T-helper 1 cell treated with Interleukin-12 subunit alpha and Interleukin-12 subunit beta and Interleukin-4 antibody, amounts not matched to agents 30 μg/mL and 1 μg/mL, for 36 hours (primary cell): ENCODE results near the gene ATP5ME.

Experiments used
- H3K27ac Mint-ChIP-seq: one replicate; pipeline ENCODE4 v1.8.0; 2021; ENCODE audit warnings: mild to moderate bottlenecking, mixed read lengths
- H3K27me3 Mint-ChIP-seq: one replicate; pipeline ENCODE4 v1.8.0; 2021; ENCODE audit warnings: low read depth, mixed read lengths
- H3K36me3 Mint-ChIP-seq: one replicate; pipeline ENCODE4 v1.8.0; 2021; ENCODE audit warnings: low read depth, mixed read lengths
- H3K4me1 Mint-ChIP-seq: one replicate; pipeline ENCODE4 v1.8.0; 2021; ENCODE audit warnings: low read depth, mixed read lengths
- H3K4me3 Mint-ChIP-seq: one replicate; pipeline ENCODE4 v1.8.0; 2021; ENCODE audit warnings: mild to moderate bottlenecking, moderate library complexity, mixed read lengths
- H3K9me3 Mint-ChIP-seq: one replicate; pipeline ENCODE4 v1.8.0; 2021; ENCODE audit warnings: mixed read lengths

Gene ATP5ME

DNA sequence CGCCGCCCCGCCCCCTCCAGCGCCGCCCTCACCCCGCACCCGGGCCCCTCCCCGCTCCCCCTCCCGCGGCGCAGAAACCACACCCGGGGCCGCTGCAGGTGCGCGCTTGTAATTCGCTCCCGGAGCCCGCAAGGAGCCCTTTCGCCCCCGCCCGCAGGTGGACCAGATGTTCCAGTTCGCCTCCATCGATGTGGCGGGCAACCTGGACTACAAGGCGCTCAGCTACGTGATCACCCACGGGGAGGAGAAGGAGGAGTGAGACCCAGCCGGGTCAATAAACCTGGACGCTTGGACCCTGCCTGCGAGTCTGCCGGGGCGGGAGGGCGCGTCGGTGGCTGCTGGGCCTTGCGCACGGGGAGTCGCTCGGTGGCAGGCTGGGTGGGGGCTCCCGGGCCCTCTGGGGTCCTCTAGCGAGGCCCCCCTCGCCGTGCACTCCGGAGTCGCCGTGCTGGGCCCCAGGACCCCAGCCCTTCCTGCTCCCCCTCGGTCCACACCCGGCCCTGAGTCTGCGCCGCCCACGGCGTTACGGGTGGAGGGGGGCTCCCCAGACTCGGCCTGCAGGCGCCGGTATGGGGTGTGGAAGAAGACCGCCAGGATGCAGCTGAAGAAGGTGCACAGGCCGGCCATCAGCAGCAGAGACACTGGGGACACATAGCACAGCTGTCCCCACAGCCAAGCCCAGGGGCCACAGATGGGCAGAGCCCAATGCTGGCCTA, 7.8 kb upstream of the ATP5ME start:
- no peaks in the 10 kb centered on the region for H3K27me3 Mint-ChIP-seq
- no peaks in the 10 kb centered on the region for H3K36me3 Mint-ChIP-seq
- H3K9me3 Mint-ChIP-seq: no peaks in the 10 kb centered on the region
- no peak overlapping the region for H3K27ac Mint-ChIP-seq
- peaks cover 3% of the 10 kb centered on the region for H3K4me1 Mint-ChIP-seq
- no peak overlapping the region for H3K4me3 Mint-ChIP-seq

DNA sequence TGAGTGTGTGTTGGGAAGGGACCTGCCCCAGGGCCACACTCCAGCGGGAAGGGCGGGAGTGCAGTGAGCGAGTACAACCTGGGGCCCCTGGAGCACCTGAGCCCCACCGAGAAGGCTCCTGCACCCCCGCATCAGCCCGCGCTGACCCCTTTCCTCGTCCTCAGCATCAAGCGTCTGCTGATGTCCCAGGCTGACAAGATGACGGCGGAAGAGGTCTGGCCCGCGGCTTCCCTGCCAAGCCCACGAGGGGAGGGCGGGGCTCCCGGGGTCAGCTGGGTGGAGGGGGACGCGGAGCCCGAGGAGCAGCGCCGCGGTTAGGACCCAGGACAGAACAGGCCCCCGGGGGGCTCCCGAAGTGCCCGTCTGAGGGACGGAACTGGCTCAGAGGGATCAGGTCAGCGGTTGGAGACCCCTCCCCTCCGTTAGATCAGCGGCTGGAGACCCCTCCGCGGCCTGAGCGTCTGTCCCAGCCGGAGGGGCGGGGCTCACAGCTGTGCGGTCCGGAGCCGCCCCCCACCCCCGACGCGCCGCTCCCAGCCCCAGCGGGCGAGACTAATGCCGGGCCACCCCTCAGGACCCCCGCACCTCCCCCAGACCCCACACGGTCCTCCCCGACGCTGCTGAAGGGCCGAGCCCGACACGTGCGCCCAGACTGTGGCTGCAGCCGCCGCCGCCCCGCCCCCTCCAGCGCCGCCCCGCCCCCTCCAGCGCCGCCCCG, 7.0 kb upstream of the ATP5ME start:
- H3K27ac Mint-ChIP-seq: no peak overlapping the region
- no peaks in the 10 kb centered on the region for H3K9me3 Mint-ChIP-seq
- H3K36me3 Mint-ChIP-seq: no peaks in the 10 kb centered on the region
- peaks cover 3% of the 10 kb centered on the region for H3K4me1 Mint-ChIP-seq
- peak overlapping the region; percentile 28 for H3K4me3 Mint-ChIP-seq
- no peaks in the 10 kb centered on the region for H3K27me3 Mint-ChIP-seq

DNA sequence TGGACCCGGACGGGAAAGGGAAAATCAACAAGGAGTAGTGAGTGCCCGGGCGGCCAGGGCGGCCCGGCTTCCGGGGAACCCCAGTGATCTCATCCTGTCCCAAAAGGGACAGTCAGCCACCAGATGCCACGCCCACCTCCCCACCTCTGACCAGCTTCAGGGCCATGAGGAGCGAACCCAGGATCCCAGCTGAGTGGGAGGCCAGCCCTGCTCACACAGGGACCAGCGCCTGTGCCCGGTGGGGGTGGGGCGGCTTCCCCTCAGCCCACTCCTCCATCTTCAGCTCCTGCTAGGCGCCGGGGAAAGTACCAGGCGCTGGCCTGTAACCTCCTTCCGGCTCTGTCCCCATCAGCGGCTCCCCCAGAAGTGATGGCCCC, 6.5 kb upstream of the ATP5ME start:
- no peaks in the 10 kb centered on the region for H3K9me3 Mint-ChIP-seq
- H3K4me1 Mint-ChIP-seq: peaks cover 3% of the 10 kb centered on the region
- no peaks in the 10 kb centered on the region for H3K27me3 Mint-ChIP-seq
- H3K27ac Mint-ChIP-seq: no peak overlapping the region
- H3K36me3 Mint-ChIP-seq: no peaks in the 10 kb centered on the region
- peak overlapping the region; percentile 28 for H3K4me3 Mint-ChIP-seq

DNA sequence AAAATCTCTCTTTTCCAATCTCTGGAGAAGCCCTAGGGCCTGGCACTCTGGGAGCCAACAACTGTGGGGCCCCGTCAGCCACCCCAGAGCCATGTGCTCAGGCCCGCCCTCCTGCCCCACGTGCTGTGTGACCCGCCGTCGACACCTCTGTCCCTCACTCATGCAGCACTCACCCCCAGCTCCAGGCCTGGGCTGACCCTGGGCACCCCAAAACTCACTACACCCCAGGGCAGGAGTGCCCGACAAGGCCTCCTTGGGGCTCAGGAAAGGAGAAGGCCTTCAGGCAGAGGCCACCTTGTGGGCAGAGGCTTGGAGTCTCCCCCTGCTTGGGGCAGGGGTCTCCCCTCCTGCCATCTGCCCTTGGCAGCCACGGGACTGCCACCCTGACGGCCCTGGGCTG, 6.0 kb upstream of the ATP5ME start:
- no peaks in the 10 kb centered on the region for H3K36me3 Mint-ChIP-seq
- no peak overlapping the region for H3K27ac Mint-ChIP-seq
- H3K4me3 Mint-ChIP-seq: no peak overlapping the region
- H3K27me3 Mint-ChIP-seq: no peaks in the 10 kb centered on the region
- H3K9me3 Mint-ChIP-seq: no peaks in the 10 kb centered on the region
- H3K4me1 Mint-ChIP-seq: peaks cover 3% of the 10 kb centered on the region

DNA sequence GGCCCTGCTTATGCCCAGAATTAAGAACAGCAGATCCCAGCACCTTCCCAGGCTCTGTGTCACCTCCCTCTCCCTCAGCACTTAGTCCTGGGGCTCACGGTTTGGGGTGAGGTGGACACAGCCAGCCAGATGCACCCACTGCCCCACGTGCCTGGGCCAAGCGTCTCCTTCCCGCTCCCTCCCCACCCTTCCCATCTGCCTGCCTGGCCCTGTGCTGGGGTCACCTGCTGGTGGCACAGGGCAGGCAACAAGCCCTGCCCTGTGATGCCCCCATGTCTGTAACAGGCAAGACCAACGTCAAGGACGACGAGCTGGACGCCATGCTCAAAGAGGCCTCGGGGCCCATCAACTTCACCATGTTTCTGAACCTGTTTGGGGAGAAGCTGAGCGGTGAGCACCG, 5.6 kb upstream of the ATP5ME start:
- H3K9me3 Mint-ChIP-seq: no peaks in the 10 kb centered on the region
- no peak overlapping the region for H3K27ac Mint-ChIP-seq
- no peaks in the 10 kb centered on the region for H3K36me3 Mint-ChIP-seq
- peaks cover 3% of the 10 kb centered on the region for H3K4me1 Mint-ChIP-seq
- no peaks in the 10 kb centered on the region for H3K27me3 Mint-ChIP-seq
- no peak overlapping the region for H3K4me3 Mint-ChIP-seq

DNA sequence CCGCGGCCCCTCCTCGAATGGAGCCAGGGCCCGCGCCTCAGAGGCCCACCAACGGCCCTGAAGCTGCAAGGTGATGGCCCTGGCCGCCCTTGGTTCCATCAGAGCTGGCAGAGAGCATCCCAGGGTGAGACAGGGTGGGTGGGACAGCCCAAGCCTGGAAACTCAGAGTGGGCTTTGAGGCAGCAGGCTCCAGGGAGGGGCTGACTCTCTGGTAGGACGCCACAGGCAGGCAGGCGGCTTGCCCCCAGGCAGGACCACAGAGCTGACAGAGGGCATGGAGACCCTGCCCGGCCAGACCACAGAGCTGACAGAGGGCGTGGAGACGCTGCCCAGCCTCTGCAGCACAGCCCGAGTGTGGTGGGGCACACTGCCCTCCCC, 5.0 kb upstream of the ATP5ME start:
- Mint-ChIP-seq H3K9me3 (no peaks in the 10 kb centered on the region), H3K36me3 (no peaks in the 10 kb centered on the region), H3K4me1 (peaks cover 3% of the 10 kb centered on the region), H3K27me3 (no peaks in the 10 kb centered on the region), H3K27ac (no peak overlapping the region), H3K4me3 (no peak overlapping the region)

DNA sequence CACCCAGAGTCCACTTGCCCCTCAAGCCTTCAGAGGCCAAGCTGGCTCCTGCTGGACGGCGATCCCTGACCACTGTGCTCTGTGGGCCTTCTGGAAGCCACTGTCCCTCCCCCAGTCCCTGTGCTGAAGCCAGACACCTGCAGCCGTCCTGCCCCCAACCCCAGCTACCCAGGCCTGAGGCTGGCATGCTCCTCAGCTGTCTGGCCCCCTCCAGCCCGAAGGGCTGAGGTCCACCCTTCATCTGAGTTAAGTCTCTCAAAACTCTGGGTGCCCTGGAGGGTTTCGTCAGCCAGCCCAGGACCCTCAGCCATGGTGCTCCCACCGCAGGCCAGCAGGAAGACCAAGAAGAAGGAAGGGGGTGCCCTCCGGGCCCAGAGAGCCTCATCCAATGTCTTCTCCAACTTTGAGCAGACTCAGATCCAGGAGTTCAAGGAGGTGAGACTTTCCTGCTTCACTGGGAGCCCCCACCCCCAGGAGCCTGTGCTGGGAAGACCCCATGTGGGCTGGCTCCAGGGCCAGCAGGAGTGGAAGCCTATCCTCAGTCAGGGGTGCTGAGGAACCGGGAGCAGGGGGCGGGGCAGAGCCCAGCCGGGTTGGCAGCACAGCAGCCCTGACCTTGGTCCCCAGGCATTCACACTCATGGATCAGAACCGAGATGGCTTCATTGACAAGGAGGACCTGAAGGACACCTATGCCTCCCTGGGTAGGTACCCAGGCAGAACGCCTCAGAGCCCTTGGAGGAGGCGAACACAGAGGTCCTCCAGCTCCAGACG, 4.4 kb upstream of the ATP5ME start:
- Mint-ChIP-seq H3K4me1 (peaks cover 3% of the 10 kb centered on the region), H3K27me3 (no peaks in the 10 kb centered on the region), H3K36me3 (peaks cover under 1% of the 10 kb centered on the region), H3K9me3 (no peaks in the 10 kb centered on the region), H3K27ac (no peak overlapping the region), H3K4me3 (no peak overlapping the region)

DNA sequence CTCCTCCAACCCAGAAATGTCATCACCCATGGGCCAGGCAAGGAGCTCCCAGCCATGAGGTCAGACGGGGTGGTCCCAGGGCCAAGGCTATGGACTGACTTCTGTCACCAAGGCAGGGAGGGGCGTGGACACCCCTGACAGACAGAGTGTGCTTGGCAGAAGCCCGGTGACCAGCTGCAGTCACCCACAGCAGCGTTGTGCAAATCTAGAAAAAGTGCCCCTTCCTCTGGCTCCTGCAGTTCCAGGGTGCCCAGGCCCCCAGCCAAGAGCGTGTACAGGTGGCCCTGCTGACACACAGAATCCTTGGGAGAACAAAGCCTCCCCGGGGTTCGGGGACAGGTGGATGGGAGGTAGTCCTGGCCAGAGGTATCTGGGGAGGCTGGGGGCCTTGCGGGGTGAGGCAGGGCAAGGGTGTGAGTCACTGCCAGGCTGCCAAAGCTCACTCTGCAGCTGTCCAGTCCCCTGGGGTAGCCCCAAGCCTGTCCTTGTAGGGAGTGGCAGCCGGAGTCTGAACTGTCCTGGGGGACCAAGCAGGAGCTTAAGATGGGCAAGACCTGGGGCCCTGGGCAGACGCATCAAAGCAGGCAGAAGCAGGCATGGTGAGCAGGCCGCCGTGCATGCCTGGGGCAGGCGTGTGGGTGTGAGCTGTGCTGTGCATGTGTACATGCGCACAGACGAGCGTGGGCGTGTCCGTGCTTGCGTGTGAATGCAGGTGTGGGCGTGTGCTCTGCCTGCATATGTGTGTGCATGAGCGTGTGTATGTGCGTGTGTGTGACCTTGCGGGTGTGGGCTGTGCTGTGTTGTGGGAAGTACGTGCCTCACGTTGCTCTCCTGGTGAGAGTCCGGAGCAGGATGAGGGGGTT, 3.6 kb upstream of the ATP5ME start:
- H3K27ac Mint-ChIP-seq: no peak overlapping the region
- peaks cover 8% of the 10 kb centered on the region for H3K36me3 Mint-ChIP-seq
- peaks cover 9% of the 10 kb centered on the region for H3K4me1 Mint-ChIP-seq
- H3K27me3 Mint-ChIP-seq: no peaks in the 10 kb centered on the region
- H3K4me3 Mint-ChIP-seq: no peak overlapping the region
- H3K9me3 Mint-ChIP-seq: no peaks in the 10 kb centered on the region

DNA sequence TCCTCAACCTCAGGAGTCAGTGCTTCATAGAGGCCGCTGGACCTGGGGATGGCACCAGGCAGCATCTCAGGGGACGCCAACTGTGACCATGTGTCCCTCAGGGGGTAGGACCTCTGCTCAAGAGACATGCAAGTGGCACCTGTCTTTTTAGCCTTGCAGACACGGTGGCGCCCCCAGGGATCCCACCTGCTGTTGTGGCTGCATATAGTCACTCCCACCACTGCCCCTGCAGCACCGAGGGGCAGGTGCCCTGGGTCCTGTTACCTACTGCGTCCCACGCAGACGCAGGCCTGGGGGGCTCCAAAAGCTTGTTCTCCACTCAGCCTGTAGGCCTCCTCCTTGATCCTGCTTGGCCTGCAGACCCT, 2.8 kb upstream of the ATP5ME start:
- peaks cover 9% of the 10 kb centered on the region for H3K4me1 Mint-ChIP-seq
- H3K36me3 Mint-ChIP-seq: peaks cover 13% of the 10 kb centered on the region
- H3K9me3 Mint-ChIP-seq: no peaks in the 10 kb centered on the region
- H3K4me3 Mint-ChIP-seq: peak overlapping the region; percentile 42
- H3K27ac Mint-ChIP-seq: no peak overlapping the region
- H3K27me3 Mint-ChIP-seq: no peaks in the 10 kb centered on the region

DNA sequence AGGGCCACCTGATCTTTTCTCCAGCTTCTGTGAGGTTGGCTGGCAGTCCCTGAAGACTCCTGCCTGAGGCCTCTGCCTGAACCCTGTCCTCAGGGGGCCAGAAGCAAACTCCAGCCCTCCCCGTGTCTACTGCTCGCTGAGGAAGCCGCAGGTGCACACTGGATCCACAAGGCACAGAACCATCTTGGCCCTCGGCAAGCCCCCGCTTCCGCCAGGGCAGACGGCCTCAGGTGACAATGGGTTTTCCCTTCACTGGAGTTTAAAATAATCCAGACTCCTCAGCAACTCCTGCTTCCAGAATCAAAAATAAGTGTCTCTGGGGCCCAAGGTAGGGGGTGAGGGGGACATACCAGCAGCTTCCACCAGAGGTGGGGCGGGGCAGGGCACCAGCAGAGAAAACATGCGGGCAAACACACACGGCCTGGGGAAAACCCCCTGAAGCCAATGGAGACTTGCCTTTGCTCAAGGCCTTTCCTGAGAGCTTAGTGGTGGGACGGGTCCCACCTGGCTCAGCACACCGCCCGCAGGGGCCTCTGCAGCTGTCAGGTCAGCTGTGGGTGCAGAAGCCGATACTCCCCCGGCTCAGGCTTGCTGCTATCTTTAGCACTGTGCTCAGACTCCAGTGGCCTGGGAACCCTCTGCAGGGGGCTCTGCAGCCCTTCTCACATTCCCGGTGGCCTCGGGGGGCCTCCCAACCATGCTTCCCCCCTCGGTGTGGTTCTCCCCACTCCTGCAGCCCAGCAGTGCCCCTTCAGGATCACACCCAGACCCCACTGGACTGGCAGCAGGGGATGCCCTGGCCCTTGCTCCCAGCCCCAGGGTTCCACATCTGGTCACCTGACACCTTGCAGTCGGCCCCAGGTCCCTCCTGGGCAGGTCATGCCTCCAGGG, 2.1 kb upstream of the ATP5ME start:
- Mint-ChIP-seq H3K4me3 (peak overlapping the region; percentile 42), H3K27me3 (no peaks in the 10 kb centered on the region), H3K36me3 (peaks cover 14% of the 10 kb centered on the region), H3K27ac (peak overlapping the region; percentile 31), H3K4me1 (peaks cover 9% of the 10 kb centered on the region), H3K9me3 (no peaks in the 10 kb centered on the region)

DNA sequence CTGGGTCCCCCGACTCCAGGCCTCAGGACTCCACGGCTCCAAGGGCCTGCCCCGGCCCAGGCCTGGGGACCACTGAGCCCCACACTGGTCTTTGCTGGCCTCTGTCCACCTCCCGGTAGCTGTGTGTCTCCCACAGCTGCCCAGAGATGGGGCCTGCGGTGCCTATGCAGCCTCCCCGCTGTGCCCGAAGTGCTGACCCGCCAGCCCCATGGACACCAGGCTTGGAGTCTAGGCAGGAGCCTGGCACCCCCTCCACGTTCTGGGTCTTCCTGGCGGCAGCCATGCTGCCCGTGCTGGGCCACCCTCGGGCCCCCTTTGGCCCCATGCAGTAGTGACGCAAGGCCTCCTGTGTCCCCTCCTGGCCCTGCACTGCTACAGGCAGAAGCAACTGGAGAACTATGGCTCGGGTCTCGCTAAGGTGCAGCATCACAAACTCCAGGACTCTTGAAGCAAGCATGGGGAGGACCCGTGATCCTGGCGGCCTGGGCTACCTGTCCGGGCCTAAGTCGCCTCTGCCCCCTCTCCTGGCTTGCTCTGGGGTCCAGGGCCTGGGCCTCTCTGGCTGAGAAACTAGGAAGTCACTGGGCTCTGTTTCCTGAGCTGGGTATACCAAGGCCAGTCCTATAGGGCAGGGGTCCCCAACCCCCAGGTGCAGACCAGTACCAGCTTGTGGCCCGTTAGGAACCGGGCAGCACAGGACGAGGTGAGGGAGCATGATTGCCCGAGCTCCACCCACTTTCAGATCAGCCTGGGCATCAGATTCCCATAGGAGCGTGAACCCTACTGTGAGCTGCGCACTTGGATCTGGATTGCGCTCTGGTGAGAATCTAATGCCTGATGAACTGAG, 1.2 kb upstream of the ATP5ME start:
- H3K27me3 Mint-ChIP-seq: no peaks in the 10 kb centered on the region

DNA sequence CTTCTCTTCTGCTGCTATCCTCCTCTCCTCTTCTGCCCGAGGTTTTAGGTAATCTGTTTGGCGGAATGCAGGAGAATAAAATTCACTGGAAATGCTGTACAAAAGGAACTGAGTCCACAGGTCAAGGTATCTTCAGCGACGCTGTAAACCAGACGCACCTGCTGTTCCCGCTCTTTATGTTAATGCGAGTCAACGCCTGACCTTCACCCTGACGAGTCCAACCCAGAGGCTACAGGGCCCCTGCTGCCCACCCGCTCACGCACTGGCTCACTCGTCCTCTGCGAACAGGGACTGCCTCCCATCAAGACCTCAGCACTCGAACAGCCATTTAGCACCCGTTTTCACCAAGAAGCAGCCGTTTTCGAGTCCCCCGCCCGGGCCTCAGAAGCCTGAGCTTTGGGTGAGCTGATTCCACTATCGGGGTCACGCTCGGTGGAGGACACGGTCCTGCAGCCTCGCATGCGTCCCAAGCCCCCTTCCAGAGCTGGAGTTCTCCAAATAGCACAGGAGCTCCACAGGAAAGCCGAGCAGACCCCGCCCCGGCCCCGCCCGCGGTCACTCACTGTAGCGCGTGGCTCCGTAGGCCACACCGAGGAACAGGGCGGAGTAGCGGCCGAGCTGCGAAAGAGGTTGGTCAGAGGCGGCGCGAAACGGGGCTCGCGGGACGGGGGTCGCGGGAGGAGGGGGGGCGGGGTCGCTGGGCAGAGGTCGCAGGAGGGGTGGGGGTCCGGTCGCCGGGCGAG, 556 bp downstream of the ATP5ME start:
- Mint-ChIP-seq H3K9me3 (no peaks in the 10 kb centered on the region), H3K4me1 (peaks cover 7% of the 10 kb centered on the region), H3K27ac (peak overlapping the region; percentile 81), H3K27me3 (no peaks in the 10 kb centered on the region), H3K4me3 (peak overlapping the region; percentile 86), H3K36me3 (peaks cover 20% of the 10 kb centered on the region)

More for the DNA sequence above, 1.2 kb upstream of the ATP5ME start:
- H3K4me3 Mint-ChIP-seq: peak overlapping the region; percentile 77
- H3K36me3 Mint-ChIP-seq: peaks cover 20% of the 10 kb centered on the region
- H3K9me3 Mint-ChIP-seq: no peaks in the 10 kb centered on the region
- H3K27ac Mint-ChIP-seq: peak overlapping the region; percentile 79
- peaks cover 7% of the 10 kb centered on the region for H3K4me1 Mint-ChIP-seq
